ENCODE measurements around the gene CDH6. TPM values are rescaled to one million over a fixed set of nuclear protein-coding genes. Genes with fewer than 3 reads are reported as not detected.

The CDH6 gene
- total and polyA plus RNA-seq, 8 donors = 0.31 to 10.4 (median 0.65) TPM

- FAIRE-seq (no peak), DNase-seq (no peak), ATAC-seq (no peak)
- Histone ChIP-seq H3K4me1 (no peaks in the 10 kb centered on the region), H3K9me3 (no peaks in the 10 kb centered on the region), H3K27me3 (peaks cover 0 to 3% (median 0%) of the 10 kb centered on the region in 4 donors), H3K36me3 (no peaks in the 10 kb centered on the region), H3K27ac (no peak overlapping the region), H3K4me3 (no peak overlapping the region)
- 76 to 91% methylated on average over 5 of the region's 5 CpGs for WGBS, 2 donors
- intact Hi-C loops (cut with DNase I) = no loop called here
- TF ChIP-seq, protein P1, sequence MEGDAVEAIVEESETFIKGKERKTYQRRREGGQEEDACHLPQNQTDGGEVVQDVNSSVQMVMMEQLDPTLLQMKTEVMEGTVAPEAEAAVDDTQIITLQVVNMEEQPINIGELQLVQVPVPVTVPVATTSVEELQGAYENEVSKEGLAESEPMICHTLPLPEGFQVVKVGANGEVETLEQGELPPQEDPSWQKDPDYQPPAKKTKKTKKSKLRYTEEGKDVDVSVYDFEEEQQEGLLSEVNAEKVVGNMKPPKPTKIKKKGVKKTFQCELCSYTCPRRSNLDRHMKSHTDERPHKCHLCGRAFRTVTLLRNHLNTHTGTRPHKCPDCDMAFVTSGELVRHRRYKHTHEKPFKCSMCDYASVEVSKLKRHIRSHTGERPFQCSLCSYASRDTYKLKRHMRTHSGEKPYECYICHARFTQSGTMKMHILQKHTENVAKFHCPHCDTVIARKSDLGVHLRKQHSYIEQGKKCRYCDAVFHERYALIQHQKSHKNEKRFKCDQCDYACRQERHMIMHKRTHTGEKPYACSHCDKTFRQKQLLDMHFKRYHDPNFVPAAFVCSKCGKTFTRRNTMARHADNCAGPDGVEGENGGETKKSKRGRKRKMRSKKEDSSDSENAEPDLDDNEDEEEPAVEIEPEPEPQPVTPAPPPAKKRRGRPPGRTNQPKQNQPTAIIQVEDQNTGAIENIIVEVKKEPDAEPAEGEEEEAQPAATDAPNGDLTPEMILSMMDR (IDR thresholded peaks at IDR 0.05) = no peak
Measured at GRCh38 chr5:31225118-31225517, 31.6 kb downstream of the CDH6 start.

DNA sequence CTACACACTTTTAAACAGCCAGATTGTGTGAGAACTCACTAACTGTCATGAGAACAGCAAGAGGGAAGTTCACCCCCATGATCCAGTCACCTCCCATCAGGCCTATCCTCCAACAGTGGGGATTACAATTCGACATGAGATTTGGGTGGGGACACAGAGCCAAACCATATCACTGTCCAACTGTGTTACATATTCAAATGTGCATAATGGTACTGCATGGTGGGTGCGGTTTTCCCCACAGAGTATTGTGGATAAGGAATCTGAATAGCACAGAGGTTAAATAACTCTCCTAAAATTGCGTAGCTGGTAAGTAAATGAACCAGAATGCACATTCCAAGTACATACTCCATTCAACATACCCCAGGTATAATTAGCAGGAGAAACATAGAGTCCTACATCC, 32.1 kb downstream of the CDH6 start:
- TF ChIP-seq, protein P1 (IDR thresholded peaks at IDR 0.05) = no peak
- intact Hi-C loops (cut with DNase I) = no loop called here

GRCh38 chr5:31226651-31227050, 33.2 kb downstream of the CDH6 start:
- H3K4me1 ChIP-seq = no peaks in the 10 kb centered on the region
- H3K27me3 ChIP-seq = peaks cover 0 to 3% (median 0%) of the 10 kb centered on the region in 4 donors
- H3K9me3 ChIP-seq = no peaks in the 10 kb centered on the region
- no peak for ATAC-seq
- DNase-seq = no peak
- intact Hi-C loops (cut with DNase I) = no loop called here
- FAIRE-seq = no peak
- TF ChIP-seq, protein P1 (IDR thresholded peaks at IDR 0.05) = no peak
- no peak overlapping the region for H3K4me3 ChIP-seq
- WGBS, 2 donors = 53 to 64% methylated on average over 5 of the region's 5 CpGs
- no peak overlapping the region for H3K27ac ChIP-seq
- no peaks in the 10 kb centered on the region for H3K36me3 ChIP-seq

More for the DNA sequence above, 32.1 kb downstream of the CDH6 start:
- no peak for DNase-seq
- no peak for FAIRE-seq
- H3K27ac ChIP-seq = no peak overlapping the region
- H3K9me3 ChIP-seq = no peaks in the 10 kb centered on the region
- no peak overlapping the region for H3K4me3 ChIP-seq
- no peak for ATAC-seq
- WGBS, 2 donors = 85 to 88% methylated on average over 3 of the region's 3 CpGs
- peaks cover 0 to 3% (median 0%) of the 10 kb centered on the region in 4 donors for H3K27me3 ChIP-seq
- H3K36me3 ChIP-seq = no peaks in the 10 kb centered on the region
- no peaks in the 10 kb centered on the region for H3K4me1 ChIP-seq

GRCh38 chr5:31229266-31229665, 35.8 kb downstream of the CDH6 start:
- TF ChIP-seq, protein P1 (IDR thresholded peaks at IDR 0.05) = no peak
- ATAC-seq (no peak), DNase-seq (no peak), FAIRE-seq (no peak)
- H3K4me3 ChIP-seq = no peak overlapping the region
- H3K27me3 ChIP-seq = no peaks in the 10 kb centered on the region
- WGBS, 2 donors = 51 to 52% methylated on average over 2 of the region's 2 CpGs
- H3K27ac ChIP-seq = no peak overlapping the region
- intact Hi-C loops (cut with DNase I) = no loop called here
- no peaks in the 10 kb centered on the region for H3K4me1 ChIP-seq
- no peaks in the 10 kb centered on the region for H3K9me3 ChIP-seq
- H3K36me3 ChIP-seq = no peaks in the 10 kb centered on the region

- Histone ChIP-seq H3K27me3 (no peaks in the 10 kb centered on the region), H3K27ac (no peak overlapping the region), H3K9me3 (no peaks in the 10 kb centered on the region), H3K4me1 (no peaks in the 10 kb centered on the region), H3K36me3 (no peaks in the 10 kb centered on the region), H3K4me3 (no peak overlapping the region)
- TF ChIP-seq, protein P1 (IDR thresholded peaks at IDR 0.05) = no peak
- DNase-seq (no peak), FAIRE-seq (no peak), ATAC-seq (no peak)
- WGBS, 2 donors = 63 to 79% methylated on average over 6 of the region's 6 CpGs
- intact Hi-C loops (cut with DNase I) = loop anchor here in 1 of 3 donors (10.0 kb wide), 1 partner anchor 827 kb away; no protein-coding TSS in a partner anchor
Measured at GRCh38 chr5:31231177-31231838, 37.8 kb downstream of the CDH6 start.
